H9 (cell line): ENCODE data around the gene SLC17A3. TPM values are rescaled to one million over a fixed set of nuclear protein-coding genes. Genes with fewer than 3 reads are reported as not detected.

Source experiments
- DNase-seq: peaks from one replicate; pipeline ENCODE4 v3.0.0-alpha.2; 2017
- H2AFZ ChIP-seq: one replicate; pipeline ENCODE4 v1.6.1; 2013; ENCODE audit warnings: mild to moderate bottlenecking, low read length, control low read depth, moderate library complexity
- H2AK5ac ChIP-seq: 2 replicates; pipeline ENCODE4 v1.6.1; 2013; ENCODE audit warnings: low read length, control low read depth, mixed read lengths; ENCODE audit not compliant: insufficient read length
- H2BK120ac ChIP-seq: one replicate; pipeline ENCODE4 v1.6.1; 2013; ENCODE audit warnings: low read depth, mild to moderate bottlenecking, low read length, control low read depth, inconsistent platforms; ENCODE audit not compliant: poor library complexity, severe bottlenecking
- H2BK12ac ChIP-seq: 2 replicates; pipeline ENCODE4 v1.6.1; 2013; ENCODE audit warnings: low read length, control low read depth, mixed read lengths, low read depth; ENCODE audit not compliant: insufficient read length
- H2BK15ac ChIP-seq: 2 replicates; pipeline ENCODE4 v1.6.1; 2013; ENCODE audit warnings: low read depth, low read length, control low read depth
- H2BK20ac ChIP-seq: one replicate; pipeline ENCODE4 v1.6.1; 2013; ENCODE audit warnings: low read depth, mild to moderate bottlenecking, low read length, control low read depth, inconsistent platforms; ENCODE audit not compliant: poor library complexity, severe bottlenecking
- H2BK5ac ChIP-seq: 2 replicates; pipeline ENCODE4 v1.6.1; 2013; ENCODE audit warnings: low read length, control low read depth, mixed read lengths; ENCODE audit not compliant: insufficient read length
- H3K14ac ChIP-seq: 2 replicates; pipeline ENCODE4 v1.6.1; 2013; ENCODE audit warnings: low read length, control low read depth; ENCODE audit not compliant: insufficient read depth
- H3K18ac ChIP-seq: 2 replicates; pipeline ENCODE4 v1.6.1; 2013; ENCODE audit warnings: low read depth, mild to moderate bottlenecking, mixed read lengths, low read length, control low read depth; ENCODE audit not compliant: insufficient read length
- H3K23ac ChIP-seq: 2 replicates; pipeline ENCODE4 v1.6.1; 2013; ENCODE audit warnings: low read length, control low read depth, mixed read lengths, low read depth; ENCODE audit not compliant: insufficient read length
- H3K23me2 ChIP-seq: 2 replicates; pipeline ENCODE4 v1.6.1; 2013; ENCODE audit warnings: low read depth, mild to moderate bottlenecking, mixed read lengths, low read length, control low read depth; ENCODE audit not compliant: insufficient read length, poor library complexity, severe bottlenecking
- H3K27ac ChIP-seq: 2 replicates; pipeline ENCODE4 v1.5.1; 2013; ENCODE audit warnings: low read length, control low read depth, mixed read lengths, low read depth; ENCODE audit not compliant: insufficient read length
- H3K27me3 ChIP-seq: 2 replicates; pipeline ENCODE4 v1.6.1; 2013; ENCODE audit warnings: low read length, control low read depth, inconsistent platforms; ENCODE audit not compliant: insufficient read depth
- H3K4ac ChIP-seq: 2 replicates; pipeline ENCODE4 v1.6.1; 2013; ENCODE audit warnings: low read depth, mild to moderate bottlenecking, control low read depth, inconsistent platforms, low read length, moderate library complexity
- H3K4me1 ChIP-seq: 2 replicates; pipeline ENCODE4 v1.6.1; 2013; ENCODE audit warnings: low read length, control low read depth, inconsistent platforms; ENCODE audit not compliant: insufficient read depth
- H3K4me2 ChIP-seq: 2 replicates; pipeline ENCODE4 v1.6.1; 2013; ENCODE audit warnings: low read length, control low read depth, mixed read lengths; ENCODE audit not compliant: insufficient read length, insufficient read depth
- H3K56ac ChIP-seq: 2 replicates; pipeline ENCODE4 v1.6.1; 2013; ENCODE audit warnings: low read depth, mild to moderate bottlenecking, mixed read lengths, low read length, control low read depth; ENCODE audit not compliant: insufficient read length
- H3K79me1 ChIP-seq: 2 replicates; pipeline ENCODE4 v1.6.1; 2013; ENCODE audit warnings: low read depth, mild to moderate bottlenecking, moderate library complexity, low read length, control low read depth, inconsistent platforms; ENCODE audit not compliant: insufficient read depth, poor library complexity, severe bottlenecking
- H3K79me2 ChIP-seq: 2 replicates; pipeline ENCODE4 v1.6.1; 2013; ENCODE audit warnings: low read length, control low read depth, inconsistent platforms; ENCODE audit not compliant: insufficient read depth
- H3K9ac ChIP-seq: 2 replicates; pipeline ENCODE4 v1.6.1; 2013; ENCODE audit warnings: low read length, control low read depth, mixed read lengths; ENCODE audit not compliant: insufficient read length; ENCODE audit errors: extremely low read depth
- H3K9me3 ChIP-seq: one replicate; pipeline ENCODE4 v1.6.1; 2013; ENCODE audit warnings: low read depth, low read length, inconsistent platforms; ENCODE audit not compliant: control insufficient read depth
- H3T11ph ChIP-seq: one replicate; pipeline ENCODE4 v1.6.1; 2013; ENCODE audit warnings: mild to moderate bottlenecking, low read length, control low read depth, inconsistent platforms
- H4K20me1 ChIP-seq: one replicate; pipeline ENCODE4 v1.6.1; 2013; ENCODE audit not compliant: control insufficient read depth, insufficient read length, insufficient read depth
- H4K5ac ChIP-seq: 2 replicates; pipeline ENCODE4 v1.6.1; 2013; ENCODE audit warnings: low read depth, mild to moderate bottlenecking, mixed read lengths, low read length, control low read depth; ENCODE audit not compliant: insufficient read length
- H4K8ac ChIP-seq: replicated peaks from 2 replicates; pipeline ENCODE4 v1.6.1; 2013; ENCODE audit warnings: low read length, control low read depth, mixed read lengths, low read depth; ENCODE audit not compliant: insufficient read length
- H4K91ac ChIP-seq: 2 replicates; pipeline ENCODE4 v1.6.1; 2013; ENCODE audit warnings: low read depth, mild to moderate bottlenecking, moderate library complexity, mixed read lengths, low read length, control low read depth; ENCODE audit not compliant: insufficient read length
- H3K27ac Mint-ChIP-seq, 3 experiments: 2 replicates in 2 of 3; 3 replicates in 1 of 3; pipeline ENCODE4 v1.8.0; 2020 to 2021; ENCODE audit warnings: mixed read lengths in 3 of 3, mild to moderate bottlenecking in 1 of 3, moderate library complexity in 1 of 3
- H3K27me3 Mint-ChIP-seq: 2 replicates; pipeline ENCODE4 v1.8.0; 2021; ENCODE audit warnings: low read depth, mild to moderate bottlenecking, moderate library complexity, mixed read lengths
- H3K36me3 Mint-ChIP-seq, 3 experiments: 2 replicates in 2 of 3; 3 replicates in 1 of 3; pipeline ENCODE4 v1.8.0; 2020 to 2021; ENCODE audit warnings: low read depth in 3 of 3, mixed read lengths in 3 of 3; ENCODE audit not compliant: insufficient read depth in 1 of 3
- H3K4me1 Mint-ChIP-seq, 2 experiments: 2 replicates each; pipeline ENCODE4 v1.8.0; 2020; ENCODE audit warnings: mixed read lengths in 2 of 2
- H3K4me3 Mint-ChIP-seq, 2 experiments: 2 replicates in 1 of 2; 3 replicates in 1 of 2; pipeline ENCODE4 v1.8.0; 2020 to 2021; ENCODE audit warnings: mild to moderate bottlenecking in 2 of 2, mixed read lengths in 2 of 2, moderate library complexity in 1 of 2
- H3K9me3 Mint-ChIP-seq, 2 experiments: 2 replicates in 1 of 2; 3 replicates in 1 of 2; pipeline ENCODE4 v1.8.0; 2020; ENCODE audit warnings: mild to moderate bottlenecking in 2 of 2, mixed read lengths in 2 of 2, moderate library complexity in 1 of 2
- CTCF ChIP-seq: fragments of 200-600 bp; sonication (generic); conservative IDR thresholded peaks from 3 replicates; pipeline ENCODE4 v1.8.0; 2021; ENCODE audit warnings: antibody characterized with exemption, mild to moderate bottlenecking
- WGBS: extraction: QIAGEN DNeasy Blood & Tissue Kit; methylation state at CpG from one replicate; pipeline ENCODE4 v1.1.7; 2013; ENCODE audit warnings: missing lambda C conversion rate, low lambda C conversion rate, mixed read lengths; ENCODE audit not compliant: insufficient read length; ENCODE audit errors: extremely low coverage; 5-methylcytosine and 5-hydroxymethylcytosine counted together
- total RNA-seq: library from RNA; stranded (reverse); gene quantifications from 2 replicates; pipeline ENCODE4 v1.2.1, GENCODE V29; 2021

SLC17A3 gene
- total RNA-seq, 1 experiment from 2014 or later, result not detected

- no peak overlapping the region for H2AK5ac ChIP-seq
- no peak overlapping the region for H3K4ac ChIP-seq
- no peak overlapping the region for H4K5ac ChIP-seq
- H3K9me3 ChIP-seq, result no peaks in the 10 kb centered on the region
- H4K91ac ChIP-seq, result no peak overlapping the region
- H3K18ac ChIP-seq, result no peak overlapping the region
- H3K27ac ChIP-seq, result no peak overlapping the region
- DNase-seq, result no peak
- no peak overlapping the region for H4K8ac ChIP-seq
- no peaks in the 10 kb centered on the region for H3K36me3 Mint-ChIP-seq
- H3K23me2 ChIP-seq, result no peaks in the 10 kb centered on the region
- H3K56ac ChIP-seq, result no peak overlapping the region
- no peaks in the 10 kb centered on the region for H3K4me1 Mint-ChIP-seq
- H2BK120ac ChIP-seq, result no peak overlapping the region
- H3K9me3 Mint-ChIP-seq, result no peaks in the 10 kb centered on the region
- no peak overlapping the region for H3K14ac ChIP-seq
- no peak overlapping the region for H2AFZ ChIP-seq
- H3K27ac Mint-ChIP-seq, result no peak overlapping the region
- H3K27me3 ChIP-seq, result no peaks in the 10 kb centered on the region
- H3K79me1 ChIP-seq, result no peaks in the 10 kb centered on the region
- H2BK15ac ChIP-seq, result no peak overlapping the region
- no peaks in the 10 kb centered on the region for H4K20me1 ChIP-seq
- no peak overlapping the region for H2BK12ac ChIP-seq
- no peak overlapping the region for H3K4me3 Mint-ChIP-seq
- no peak overlapping the region for H3K4me2 ChIP-seq
- no peaks in the 10 kb centered on the region for H3K79me2 ChIP-seq
- no peak overlapping the region for H2BK5ac ChIP-seq
- H3K27me3 Mint-ChIP-seq, result no peaks in the 10 kb centered on the region; the same call in none of the 2 replicates
- no peaks in the 10 kb centered on the region for H3K4me1 ChIP-seq
- H3K23ac ChIP-seq, result no peak overlapping the region
- no peak overlapping the region for H3T11ph ChIP-seq
- no peak overlapping the region for H2BK20ac ChIP-seq
- no peak overlapping the region for H3K9ac ChIP-seq
- TF ChIP-seq CTCF, result no peak
- WGBS, result no CpG with 5 or more reads among the region's 3 CpGs
Observed at GRCh38 chr6:25866011-25866410, 8.0 kb downstream of the SLC17A3 start.
